ENCODE measurements around the gene CHST11.

DNA sequence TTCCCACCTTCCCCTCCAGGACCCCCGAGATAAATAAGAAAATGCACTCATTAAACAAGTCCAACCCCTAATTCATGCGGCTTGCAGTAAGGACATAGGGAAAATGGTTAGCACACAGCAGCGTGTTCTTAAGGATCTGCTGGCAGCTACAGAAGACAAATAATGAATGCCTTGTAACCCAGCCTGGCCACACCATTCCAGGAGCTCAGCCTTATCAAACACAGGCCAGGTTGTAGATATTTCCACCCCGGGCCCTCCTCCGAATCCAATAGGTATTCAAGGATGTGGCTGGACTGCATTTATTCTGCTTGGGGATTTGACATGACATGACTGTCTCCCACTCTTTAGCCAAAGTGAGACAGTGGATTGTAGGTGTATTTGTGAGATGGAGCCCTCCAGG is 256.2 kb downstream of the CHST11 start:
- TF ChIP-seq, protein P1, sequence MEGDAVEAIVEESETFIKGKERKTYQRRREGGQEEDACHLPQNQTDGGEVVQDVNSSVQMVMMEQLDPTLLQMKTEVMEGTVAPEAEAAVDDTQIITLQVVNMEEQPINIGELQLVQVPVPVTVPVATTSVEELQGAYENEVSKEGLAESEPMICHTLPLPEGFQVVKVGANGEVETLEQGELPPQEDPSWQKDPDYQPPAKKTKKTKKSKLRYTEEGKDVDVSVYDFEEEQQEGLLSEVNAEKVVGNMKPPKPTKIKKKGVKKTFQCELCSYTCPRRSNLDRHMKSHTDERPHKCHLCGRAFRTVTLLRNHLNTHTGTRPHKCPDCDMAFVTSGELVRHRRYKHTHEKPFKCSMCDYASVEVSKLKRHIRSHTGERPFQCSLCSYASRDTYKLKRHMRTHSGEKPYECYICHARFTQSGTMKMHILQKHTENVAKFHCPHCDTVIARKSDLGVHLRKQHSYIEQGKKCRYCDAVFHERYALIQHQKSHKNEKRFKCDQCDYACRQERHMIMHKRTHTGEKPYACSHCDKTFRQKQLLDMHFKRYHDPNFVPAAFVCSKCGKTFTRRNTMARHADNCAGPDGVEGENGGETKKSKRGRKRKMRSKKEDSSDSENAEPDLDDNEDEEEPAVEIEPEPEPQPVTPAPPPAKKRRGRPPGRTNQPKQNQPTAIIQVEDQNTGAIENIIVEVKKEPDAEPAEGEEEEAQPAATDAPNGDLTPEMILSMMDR (IDR thresholded peaks at IDR 0.05): no peak
- no peak for TF ChIP-seq POLR2A (IDR thresholded peaks at IDR 0.05)
